Stromal cell of bone marrow (primary cell): ENCODE data around the gene DAB2.

Experiments
- DNase-seq: peaks from one replicate; pipeline ENCODE4 v3.0.0-alpha.2; 2012; ENCODE audit warnings: low read depth

The DAB2 gene

DNA sequence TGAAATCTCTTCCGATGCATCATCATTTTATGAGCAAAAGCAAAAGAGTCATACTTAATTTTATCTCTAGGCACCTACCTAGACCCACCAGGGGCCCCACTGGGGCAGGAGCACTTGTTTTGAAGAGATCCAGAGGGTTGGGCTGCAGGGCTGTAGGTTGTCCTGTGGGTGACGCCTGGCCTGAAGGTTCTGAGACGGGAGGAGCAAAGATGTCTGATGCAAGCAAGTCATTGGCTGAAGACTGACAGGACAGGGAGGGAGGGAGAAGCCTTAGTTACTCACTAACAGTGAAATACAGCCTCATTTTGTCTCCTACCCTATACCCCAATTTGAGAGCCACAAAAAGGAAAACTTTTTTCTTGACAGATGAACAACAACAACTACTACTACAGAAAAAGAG, 43.4 kb downstream of the DAB2 start:
- DNase-seq = no peak

DNA sequence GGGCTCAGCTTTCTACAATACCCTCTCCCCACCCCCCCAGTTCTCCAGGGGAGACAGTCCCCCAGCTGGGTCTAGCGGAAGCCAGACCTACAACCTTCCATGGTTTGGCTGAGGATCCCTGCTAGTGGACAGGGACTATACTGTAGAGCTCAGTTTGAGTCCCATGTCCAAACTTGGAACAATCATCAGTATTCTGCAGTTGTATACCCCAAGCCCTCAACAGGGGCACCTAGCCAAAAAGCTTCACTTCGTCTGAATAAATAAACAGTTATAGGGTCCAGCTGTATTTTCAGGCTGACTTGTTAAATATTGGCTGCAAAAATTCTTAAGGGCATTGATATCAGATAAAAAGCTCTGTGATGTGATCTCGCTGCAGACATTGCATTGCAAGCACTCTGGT, 45.1 kb downstream of the DAB2 start:
- DNase-seq = no peak

DNA sequence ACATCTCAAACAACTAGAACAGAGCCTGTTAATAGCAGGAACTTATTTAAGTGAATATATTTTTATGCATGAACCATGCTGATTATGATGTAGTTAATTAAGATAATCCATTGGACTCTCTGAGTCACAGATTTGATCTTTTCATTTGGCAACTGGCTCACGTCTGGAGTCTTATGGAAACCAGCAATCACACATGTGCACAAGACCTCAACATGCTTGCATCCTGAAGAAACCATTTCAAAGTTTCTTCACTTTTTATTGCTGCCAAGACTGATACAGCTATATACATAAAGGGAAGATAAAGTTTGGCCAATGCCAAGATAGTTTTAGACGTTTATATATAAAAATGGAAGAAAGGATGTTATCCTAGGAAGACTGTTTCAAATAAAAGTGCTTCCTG, 47.2 kb downstream of the DAB2 start:
- DNase-seq = no peak

DNA sequence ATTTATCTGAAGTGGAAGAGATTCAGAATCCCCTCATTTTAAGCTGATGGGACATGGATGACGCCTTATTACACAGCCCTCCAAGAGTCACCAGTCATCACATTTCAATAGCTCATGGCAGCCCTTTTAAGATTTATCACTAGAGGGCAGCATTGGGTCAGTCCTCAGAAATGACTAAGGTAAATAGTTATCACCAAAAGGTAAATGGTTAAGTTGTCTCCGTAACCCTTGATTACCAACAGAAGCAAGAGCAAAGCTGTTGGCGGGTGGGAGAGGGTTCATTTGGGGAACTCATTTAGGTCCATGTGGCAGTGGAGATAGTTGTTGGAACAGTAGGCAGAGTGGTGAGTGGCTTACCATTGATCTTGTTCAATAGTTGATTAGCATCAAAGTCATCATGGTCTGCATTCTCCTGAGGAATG, 48.5 kb downstream of the DAB2 start:
- DNase-seq = peak; percentile 25

DNA sequence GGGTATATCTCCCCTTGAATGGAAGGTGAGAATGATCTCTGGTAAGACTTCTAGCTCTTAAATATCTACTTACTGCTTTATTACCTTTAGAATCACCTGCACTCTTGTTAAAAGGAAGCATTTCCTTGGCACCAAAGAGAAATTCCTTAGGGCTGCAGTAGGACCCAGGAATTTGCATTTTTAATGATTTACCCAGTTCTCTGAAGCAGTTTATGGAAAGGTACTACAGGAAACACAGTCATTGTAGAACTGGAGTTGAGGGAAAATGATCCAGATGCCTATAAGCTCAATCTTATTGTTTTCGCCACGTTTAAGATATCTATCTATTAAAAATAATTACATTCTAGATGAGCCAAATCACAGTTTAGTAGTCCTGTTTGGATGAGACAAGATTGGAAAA, 51.0 kb downstream of the DAB2 start:
- DNase-seq = no peak

DNA sequence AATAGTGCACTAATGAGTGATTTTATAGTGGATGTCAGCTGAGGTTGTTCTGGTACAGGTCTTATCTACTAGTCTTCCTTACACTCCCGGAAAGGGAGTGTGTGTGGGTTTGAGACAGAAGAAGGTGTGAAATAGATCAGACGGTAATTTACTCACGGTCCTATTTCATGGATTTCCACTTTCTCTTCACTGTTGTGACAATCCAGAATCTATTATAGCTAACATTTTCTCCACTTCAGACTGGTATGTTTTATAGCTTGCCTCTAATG, 53.5 kb downstream of the DAB2 start:
- DNase-seq = no peak

DNA sequence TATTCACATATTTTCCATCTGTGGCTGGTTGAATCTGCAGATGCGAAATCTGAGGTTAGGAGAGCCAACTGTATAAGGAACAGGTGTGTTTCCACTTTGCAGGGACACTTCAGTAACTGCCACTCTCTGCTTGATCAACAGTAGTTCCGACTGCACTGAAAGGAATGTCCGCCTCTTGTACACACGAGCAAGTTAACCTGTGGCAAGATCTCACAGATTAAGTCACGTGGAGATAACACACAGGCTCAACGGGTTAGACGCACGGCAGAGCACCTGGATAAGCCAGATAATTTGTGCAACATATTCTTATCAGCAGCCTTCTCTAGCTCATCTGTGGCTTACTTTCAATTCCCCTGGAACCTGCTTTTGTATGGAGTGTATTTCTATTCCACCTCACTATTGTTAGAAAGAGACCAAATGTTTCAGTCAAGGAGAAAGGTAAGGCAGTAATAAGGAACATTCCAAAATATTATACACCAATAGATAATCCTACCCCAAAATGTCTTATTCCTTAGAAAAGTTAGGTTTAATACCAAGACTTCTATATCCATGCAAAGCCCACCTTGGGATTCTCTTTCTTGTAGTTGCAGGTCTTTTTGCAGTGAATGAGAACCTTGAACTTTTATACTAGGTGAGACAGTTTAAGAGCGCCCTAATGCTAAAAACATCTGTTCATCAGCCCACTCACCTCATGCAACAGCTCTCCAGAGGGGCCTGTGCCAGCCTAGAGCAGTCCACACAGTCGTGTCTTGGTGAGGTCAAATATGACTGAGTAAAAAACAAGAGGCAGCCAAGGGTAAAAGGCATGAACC, 54.0 kb downstream of the DAB2 start:
- DNase-seq = no peak

DNA sequence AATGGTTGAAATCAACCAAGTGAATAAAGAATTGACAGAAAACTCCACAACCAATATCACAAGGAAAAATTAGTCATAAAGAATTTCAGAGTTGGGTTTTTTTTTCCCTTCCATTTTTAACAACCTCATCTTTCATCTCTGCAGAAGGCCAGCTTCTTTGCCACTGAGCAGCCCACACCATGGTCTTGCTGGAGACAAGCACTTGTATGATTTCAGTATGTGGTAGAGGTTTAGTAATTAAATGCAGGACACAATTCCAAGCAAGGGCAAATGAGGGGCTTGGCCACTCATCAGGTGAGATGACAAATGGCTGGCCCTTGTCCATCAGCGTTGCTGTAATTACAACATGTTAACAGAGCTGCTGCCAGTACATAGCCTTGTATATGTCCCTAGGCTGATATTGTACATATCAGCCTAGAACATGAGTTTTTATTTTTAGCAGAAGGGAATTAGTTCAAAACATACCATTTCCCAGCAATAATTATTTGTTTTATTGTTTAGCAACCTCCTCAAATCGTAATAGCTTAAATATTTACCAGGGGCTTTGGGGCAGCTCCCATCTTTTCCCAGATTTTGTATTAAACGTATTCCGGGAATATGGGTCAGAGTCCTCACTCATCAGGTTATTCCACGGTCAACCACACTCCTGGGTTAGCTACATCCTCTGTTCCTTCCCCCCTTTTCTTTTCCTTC, 55.5 kb downstream of the DAB2 start:
- DNase-seq = no peak

DNA sequence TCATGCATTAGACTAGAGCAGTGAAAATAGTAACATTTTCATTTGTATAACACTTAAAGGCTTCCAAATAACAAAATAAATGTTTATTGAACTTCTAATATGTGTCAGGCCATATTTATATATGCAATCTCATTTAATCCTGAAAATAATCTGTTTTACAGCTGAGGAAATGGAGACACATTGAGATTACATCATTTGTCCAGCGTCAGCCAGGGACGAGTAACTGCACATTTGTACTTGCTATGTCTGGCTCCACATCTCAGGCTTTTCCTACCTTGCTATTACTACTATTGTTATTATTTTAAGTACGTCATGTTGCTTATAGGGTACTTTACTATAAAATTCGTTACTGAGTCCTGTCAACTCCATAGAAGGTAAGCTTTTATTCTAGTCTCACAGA, 56.7 kb downstream of the DAB2 start:
- DNase-seq = no peak

DNA sequence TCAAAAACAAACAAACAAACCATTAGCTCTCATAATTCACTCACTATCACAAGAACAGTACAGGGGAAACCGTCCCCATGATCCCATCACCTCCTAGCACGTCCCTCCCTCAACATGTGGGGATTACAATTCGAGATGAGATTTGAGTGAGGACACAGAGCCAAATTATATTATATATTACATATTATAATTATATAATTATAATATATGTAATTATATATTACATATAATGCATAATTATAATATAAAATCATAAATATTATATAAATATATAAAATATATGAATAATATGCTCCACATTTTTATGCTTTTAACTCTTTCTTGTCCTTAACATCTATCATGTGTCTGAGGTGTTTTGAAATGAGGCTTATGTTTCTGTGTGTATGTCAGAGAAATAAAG, 57.1 kb downstream of the DAB2 start:
- DNase-seq = no peak

DNA sequence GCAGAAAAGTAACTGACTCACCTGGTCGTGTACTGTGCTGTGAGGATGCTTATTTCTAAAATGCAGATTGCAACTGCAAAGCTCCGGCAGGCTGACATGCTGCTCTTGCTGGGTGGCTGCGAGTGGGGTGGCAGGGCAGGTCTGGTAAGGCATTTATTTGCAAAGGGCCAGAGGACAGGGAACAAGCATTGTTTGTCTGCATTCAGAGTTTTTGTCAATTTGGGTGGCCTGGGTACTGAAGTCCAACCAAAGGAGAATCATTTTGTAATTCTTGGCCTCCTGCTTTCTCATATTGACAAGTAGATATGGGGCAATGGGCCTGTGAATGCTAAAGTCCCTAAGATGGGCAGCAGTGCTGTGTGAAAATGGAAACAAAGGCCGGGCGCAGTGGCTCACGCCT, 60.4 kb downstream of the DAB2 start, which contains the start of gene C9:
Gene C9 (minus strand): TSS at position 129 of the 400 bp plus-strand sequence. CDS start 31 bp downstream, at position 98.
- no peak for DNase-seq

DNA sequence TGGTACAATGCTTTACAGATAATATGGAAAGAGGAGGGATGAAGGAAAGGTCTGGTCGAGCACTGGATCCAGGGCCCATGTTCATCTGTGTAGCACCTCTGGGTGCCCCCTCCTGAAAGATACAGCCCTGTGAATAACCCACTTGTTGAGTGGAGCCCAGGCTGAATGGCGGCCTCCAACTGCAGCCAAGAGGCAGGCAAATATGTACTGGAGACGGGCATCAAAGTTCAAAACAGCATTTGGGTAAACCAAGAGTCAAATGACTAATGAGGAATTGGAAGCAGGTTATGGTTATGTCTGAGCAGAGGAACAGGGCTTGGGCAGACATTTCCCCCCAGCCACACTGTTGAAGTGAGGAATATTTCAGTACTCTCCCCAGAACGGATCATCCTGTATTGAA, 61.6 kb downstream of the DAB2 start:
- no peak for DNase-seq

DNA sequence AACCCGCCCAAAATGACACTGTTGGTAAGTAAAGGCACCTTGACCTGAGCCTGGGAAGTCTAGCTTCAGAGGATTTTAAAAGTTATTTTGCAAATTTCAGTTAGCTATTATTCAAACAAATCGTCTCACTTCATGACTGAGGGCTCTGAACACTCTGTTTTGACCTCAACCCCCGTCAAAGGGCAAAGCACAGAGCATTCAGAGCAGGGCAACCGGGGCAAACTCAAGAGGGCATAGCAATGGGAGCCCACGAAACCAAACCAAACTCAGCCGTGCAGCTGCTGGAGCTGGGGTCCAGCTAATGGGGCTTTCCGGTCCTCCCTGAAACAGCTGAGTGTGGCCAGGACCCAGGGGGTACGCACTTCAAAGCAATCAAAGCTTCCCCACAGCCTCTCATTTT, 62.1 kb downstream of the DAB2 start:
- no peak for DNase-seq

DNA sequence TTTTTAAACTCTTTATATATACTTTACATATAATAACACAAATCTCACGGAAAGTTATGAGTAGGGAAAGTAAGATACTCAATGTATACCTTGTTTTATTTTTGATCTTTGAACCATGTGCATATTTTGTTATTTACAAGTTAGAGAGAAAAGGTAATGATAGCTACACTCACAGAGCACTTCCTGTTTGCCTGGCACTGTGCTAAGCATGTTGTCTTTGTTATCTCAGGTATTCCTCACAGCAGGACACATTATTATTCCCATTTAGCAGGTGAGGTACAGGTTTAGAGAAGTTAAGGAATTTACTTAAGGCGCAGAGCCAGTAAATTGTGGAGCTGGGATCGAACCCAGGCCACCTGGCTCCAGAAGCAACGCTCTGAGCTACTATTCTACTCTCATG, 63.5 kb downstream of the DAB2 start:
- no peak for DNase-seq

DNA sequence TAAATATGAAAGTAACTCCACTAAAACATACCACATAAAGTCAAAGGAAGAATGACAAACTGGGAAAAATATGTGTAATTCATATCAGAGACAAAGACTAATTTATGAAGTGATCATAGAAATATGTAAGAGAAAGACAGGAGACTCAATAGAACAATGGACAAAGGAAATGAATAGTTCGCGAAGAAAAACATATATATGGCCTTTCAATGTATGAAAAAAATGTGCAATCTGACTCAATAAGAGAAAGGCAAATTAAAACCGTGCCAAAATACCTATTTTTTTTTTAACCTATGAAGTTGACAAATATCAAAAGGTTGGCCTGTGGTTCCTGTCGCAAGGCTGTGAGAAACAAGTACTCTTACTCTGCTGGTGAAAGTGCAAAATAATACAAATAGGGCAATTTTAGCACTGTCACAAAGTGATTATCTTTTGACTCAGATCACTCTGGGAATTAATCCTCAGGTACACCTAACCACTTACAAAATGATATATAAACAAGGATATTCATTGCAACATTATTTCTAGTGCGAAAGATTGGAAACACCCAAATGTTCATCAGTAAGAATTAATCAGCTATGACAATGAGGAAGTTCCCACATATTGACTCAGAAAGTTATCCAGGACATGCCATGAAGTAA, 64.2 kb downstream of the DAB2 start:
- no peak for DNase-seq

DNA sequence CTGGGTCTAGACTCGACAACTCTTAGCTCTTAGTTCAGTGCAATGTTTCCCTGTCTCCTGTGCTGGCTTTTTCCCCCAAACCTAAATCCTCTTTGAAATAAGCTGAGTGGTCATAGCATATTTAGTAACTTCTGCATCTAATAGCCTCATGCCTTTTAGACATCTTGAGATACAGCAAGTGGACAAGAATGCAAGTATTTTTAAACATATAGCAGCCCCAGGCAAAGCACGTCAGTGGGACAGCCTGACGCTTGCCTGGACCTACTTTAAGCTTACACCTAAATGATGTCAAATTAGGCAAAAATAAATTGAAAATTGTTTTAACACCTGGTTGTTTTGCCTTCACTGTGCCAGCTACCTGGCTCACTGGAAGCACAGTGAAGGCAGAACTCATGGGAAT, 68.5 kb downstream of the DAB2 start:
- no peak for DNase-seq

DNA sequence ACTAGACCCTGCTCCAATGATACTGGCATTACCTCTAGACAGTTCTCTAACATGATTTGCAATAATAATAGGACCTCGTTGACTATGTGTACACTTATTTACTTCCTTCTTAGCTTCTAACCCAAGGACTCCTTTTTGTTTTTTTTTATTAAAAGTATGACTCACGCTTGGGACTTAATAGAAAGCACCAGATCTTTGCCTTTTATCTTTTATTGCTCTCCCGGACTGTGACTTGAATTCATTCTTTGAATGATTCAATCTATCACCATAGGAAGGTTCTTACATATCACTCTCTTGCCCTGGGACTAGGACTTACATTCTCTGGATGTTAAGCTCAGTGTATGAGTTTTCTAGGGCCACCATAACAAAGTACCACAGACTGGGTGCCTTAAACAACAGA, 69.5 kb downstream of the DAB2 start:
- DNase-seq = no peak

DNA sequence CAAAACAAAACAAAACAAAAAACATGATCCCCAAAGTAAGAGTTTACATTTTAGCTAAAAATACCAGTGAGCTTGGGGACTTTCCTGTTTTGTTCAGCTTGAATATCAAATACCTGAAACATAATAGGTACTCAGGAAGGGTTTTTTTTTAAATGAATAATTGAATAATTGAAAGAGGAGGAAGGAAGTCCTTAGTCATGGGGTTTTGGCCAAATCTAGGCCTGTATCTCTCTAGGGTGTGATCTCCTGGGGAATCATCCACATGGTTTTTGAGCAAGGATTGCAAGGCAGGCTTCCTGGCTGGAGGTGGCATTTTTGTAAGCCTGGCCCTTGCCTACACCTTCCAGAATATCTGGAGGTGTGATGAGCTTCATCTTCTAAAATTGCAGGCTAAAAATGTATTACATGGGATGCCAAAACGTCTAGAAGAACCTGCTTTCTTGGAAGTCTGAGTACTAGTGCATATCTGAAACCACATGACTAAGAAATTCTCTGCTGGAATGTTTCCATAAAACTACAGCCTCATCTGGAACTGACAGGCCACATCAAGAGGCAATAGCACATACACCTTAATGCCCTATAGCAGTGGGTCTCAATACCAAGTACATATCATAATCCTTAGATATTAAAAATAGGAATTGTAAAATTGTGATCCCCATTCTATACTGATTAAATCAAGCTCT, 70.9 kb downstream of the DAB2 start:
- DNase-seq = no peak

DNA sequence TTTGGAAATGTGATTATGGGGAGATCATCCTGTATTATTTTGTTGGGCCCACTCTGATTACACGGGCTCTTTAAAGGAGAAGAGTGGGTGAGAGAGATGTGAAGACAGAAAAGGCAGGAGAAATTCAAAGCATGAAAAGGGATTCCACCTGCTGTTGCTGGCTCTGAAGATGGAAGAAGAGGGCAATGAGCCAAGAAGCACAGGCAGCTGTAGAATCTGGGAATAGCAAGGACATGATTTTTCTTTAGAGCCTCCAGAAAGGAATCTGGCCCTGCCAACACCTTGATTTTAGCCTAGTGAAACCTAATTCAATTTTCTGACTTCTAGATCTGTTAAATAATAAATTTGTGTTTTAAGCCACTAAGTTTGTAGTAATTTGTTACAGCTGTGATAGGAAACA, 71.8 kb downstream of the DAB2 start:
- DNase-seq = no peak

DNA sequence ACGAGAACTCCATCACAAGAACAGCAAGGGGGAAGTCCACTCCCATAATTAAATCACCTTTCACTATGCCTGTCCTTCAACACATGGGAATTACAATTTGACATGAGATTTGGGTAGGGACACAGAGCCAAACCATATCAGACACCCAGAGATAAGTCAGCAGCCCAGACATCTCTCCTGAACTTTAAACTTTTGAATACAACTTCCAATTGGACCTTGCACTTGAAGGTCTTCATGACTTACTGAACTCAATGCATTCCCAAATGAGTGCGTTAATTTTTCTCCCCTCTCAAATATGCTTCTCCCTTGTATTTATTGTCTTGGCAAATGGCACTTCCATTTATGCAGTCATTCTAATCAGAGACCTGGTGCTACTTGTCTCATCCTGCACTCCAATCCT, 72.6 kb downstream of the DAB2 start:
- DNase-seq = no peak

DNA sequence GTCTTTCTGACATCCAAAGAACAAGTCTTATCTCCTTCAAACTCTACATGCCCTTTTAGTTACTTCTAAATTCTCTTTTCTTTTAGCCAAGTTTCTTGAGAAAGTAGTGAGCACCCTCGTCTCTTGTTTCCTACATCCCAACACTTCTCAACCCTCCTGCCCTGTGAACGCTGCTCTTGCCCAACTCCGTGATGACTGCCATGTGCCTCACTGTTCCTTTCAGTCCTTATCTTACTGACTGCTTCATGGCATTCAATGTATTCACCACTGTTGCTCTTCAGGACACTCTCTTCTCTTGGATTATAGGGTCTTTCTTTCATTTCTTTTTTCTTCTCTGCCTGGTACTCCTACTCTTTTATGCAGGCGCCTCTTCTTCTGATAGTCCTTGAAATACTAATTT, 75.3 kb downstream of the DAB2 start:
- DNase-seq = no peak

DNA sequence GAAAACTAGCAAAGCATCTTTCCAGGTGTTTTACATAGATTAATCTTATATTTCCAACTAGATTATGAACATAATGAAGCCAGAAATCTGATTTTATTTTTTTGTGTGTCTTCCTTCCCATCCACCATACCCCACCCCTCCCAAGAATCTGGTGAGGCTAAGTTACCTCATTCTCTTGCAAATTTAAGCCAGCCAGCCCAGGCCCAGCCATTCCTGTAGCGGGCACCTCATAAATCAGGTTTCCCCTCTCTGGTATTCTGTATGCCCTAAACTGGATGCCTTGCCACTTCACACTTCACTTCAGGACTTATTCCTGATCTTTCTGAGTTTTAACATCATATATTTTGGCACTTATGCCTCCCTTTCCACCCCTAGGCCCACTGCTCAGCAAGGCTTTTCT, 82.3 kb downstream of the DAB2 start:
- no peak for DNase-seq

DNA sequence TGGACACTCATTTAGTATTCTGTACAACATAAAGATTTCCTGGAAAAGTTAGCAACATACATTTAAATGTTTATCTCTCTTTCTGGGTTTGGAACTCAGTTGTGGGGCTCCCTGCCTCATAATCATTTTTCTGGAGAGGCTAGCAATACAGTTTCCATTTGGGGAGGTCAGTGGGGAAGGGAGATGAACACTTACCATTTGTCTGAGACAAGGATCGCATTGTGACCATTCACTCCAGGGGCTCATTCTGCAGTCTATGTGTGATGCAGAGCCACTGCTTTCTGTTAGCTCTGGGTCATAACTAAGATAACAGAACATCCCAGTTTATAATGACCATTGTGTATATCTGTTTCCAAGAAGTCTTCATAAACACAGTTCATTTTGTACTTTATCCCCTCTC, 82.9 kb downstream of the DAB2 start:
- no peak for DNase-seq
